GM21515 (cell line): ENCODE results near the gene PICK1.

Experiments used
- ATAC-seq: cut with Tn5 transposase; IDR thresholded peaks from one replicate; pipeline ENCODE4 v1.9.1; 2021; ENCODE audit not compliant: unreplicated experiment

Gene PICK1

GRCh38 chr22:38056969-38057891 is at the start of gene PICK1:
Gene PICK1, plus strand, starts transcription at chr22:38057404. Its CDS starts 406 bp downstream, at chr22:38057810.
- no peak for ATAC-seq

GRCh38 chr22:38009000-38009806 is 48.0 kb upstream of the PICK1 start:
- ATAC-seq = no peak

- no peak for ATAC-seq
Measured at GRCh38 chr22:38012604-38013072, 44.6 kb upstream of the PICK1 start.

- no peak for ATAC-seq
Measured at GRCh38 chr22:38014083-38014482, 43.1 kb upstream of the PICK1 start.

- no peak for ATAC-seq
Measured at GRCh38 chr22:38016182-38017151, 40.7 kb upstream of the PICK1 start.

- no peak for ATAC-seq
Measured at GRCh38 chr22:38017272-38017920, 39.8 kb upstream of the PICK1 start.

GRCh38 chr22:38017939-38018885 is 39.0 kb upstream of the PICK1 start:
- no peak for ATAC-seq

GRCh38 chr22:38018938-38019827 is 38.0 kb upstream of the PICK1 start:
- ATAC-seq = no peak

- no peak for ATAC-seq
Measured at GRCh38 chr22:38021206-38021605, 36.0 kb upstream of the PICK1 start.

GRCh38 chr22:38023045-38023444 is 34.2 kb upstream of the PICK1 start:
- ATAC-seq = no peak

GRCh38 chr22:38025514-38025913 is 31.7 kb upstream of the PICK1 start:
- ATAC-seq = no peak

GRCh38 chr22:38026130-38027111 is 30.8 kb upstream of the PICK1 start:
- no peak for ATAC-seq

GRCh38 chr22:38027487-38027886 is 29.7 kb upstream of the PICK1 start:
- ATAC-seq = no peak

GRCh38 chr22:38028344-38029130 is 28.7 kb upstream of the PICK1 start:
- no peak for ATAC-seq

- no peak for ATAC-seq
Measured at GRCh38 chr22:38029370-38029769, 27.8 kb upstream of the PICK1 start.

- no peak for ATAC-seq
Measured at GRCh38 chr22:38029901-38030300, 27.3 kb upstream of the PICK1 start.
